HepG2 (cell line): Measurements from ENCODE around the gene TFDP2. TPM values are rescaled to one million over a fixed set of nuclear protein-coding genes. Genes with fewer than 3 reads are reported as not detected.

Experiments used
- ATAC-seq: fragments of 200-7000 bp; cut with Tn5 transposase; 3 replicates; pipeline ENCODE4 v1.9.1; 2020; ENCODE audit warnings: mild to moderate bottlenecking, moderate library complexity
- BruUV-seq: library from RNA; stranded (reverse); fragments of 400-500 nt; replicated peaks from 2 replicates; lab custom pipeline; 2021; lab: Mats Ljungman, UMichigan
- CTCF ChIA-PET: fragments of 300-600 bp; formaldehyde crosslinking; extraction: SDS; loops from one replicate; lab custom pipeline; 2021; ENCODE audit warnings: low total read pairs, inconsistent platforms, low intra/inter-chr PET ratio; lab: Yijun Ruan, JAX
- POLR2A ChIA-PET: fragments of 350-600 bp; sonication (Branson Sonifier 250); formaldehyde crosslinking; loops from one replicate; lab custom pipeline; 2020; ENCODE audit warnings: antibody characterized with exemption, inconsistent platforms; lab: Yijun Ruan, JAX
- DNase-seq: peaks from one replicate; pipeline ENCODE4 v3.0.0-alpha.2; 2015; ENCODE audit warnings: low spot score
- FAIRE-seq: peaks from 3 replicates; lab custom pipeline; 2011; peaks lifted over from hg19 to GRCh38; lab: Jason Lieb, UNC
- H2AFZ ChIP-seq: one replicate; pipeline ENCODE4 v1.6.1; 2011; ENCODE audit warnings: low read length, inconsistent platforms
- H3K27ac ChIP-seq: fragments of 300-600 bp; 3 replicates; pipeline ENCODE4 v1.8.0; 2011; ENCODE audit warnings: mixed run types, mild to moderate bottlenecking, mixed read lengths, low read length, inconsistent platforms; ENCODE audit not compliant: insufficient read depth; ENCODE audit errors: extremely low read length
- H3K27me3 ChIP-seq, 2 experiments: fragments of 200-600 bp in 1 of 2; 2 replicates in 1 of 2; 3 replicates in 1 of 2; pipeline versions ENCODE4 v1.6.0 to v1.8.0; 2011; ENCODE audit warnings: low read length in 2 of 2, mild to moderate bottlenecking in 2 of 2, moderate library complexity in 2 of 2, inconsistent platforms in 1 of 2; ENCODE audit not compliant: insufficient read depth in 2 of 2, control insufficient read depth in 1 of 2
- H3K36me3 ChIP-seq, 2 experiments: fragments of 200-600 bp in 1 of 2; replicated peaks in 1 of 2; 2 replicates in 1 of 2; 3 replicates in 1 of 2; pipeline versions ENCODE4 v1.5.1 to v1.8.0; 2011; ENCODE audit warnings: low read length in 2 of 2, inconsistent platforms in 1 of 2; ENCODE audit not compliant: insufficient read depth in 2 of 2, control insufficient read depth in 1 of 2
- H3K4me1 ChIP-seq: 2 replicates; pipeline ENCODE4 v1.5.1; 2012; ENCODE audit warnings: low read length, inconsistent platforms; ENCODE audit not compliant: insufficient read depth
- H3K4me2 ChIP-seq: 2 replicates; pipeline ENCODE4 v1.6.0; 2011; ENCODE audit warnings: low read depth, low read length, inconsistent platforms
- H3K4me3 ChIP-seq, 3 experiments: fragments of 200-600 bp in 1 of 3; sonication (generic), shearing (Covaris generic) in 1 of 3; replicated peaks in 1 of 3; 2 replicates each; pipeline ENCODE4 v1.5.1; 2011 to 2016; ENCODE audit warnings: low read length in 3 of 3, inconsistent platforms in 2 of 3, low read depth in 2 of 3, mild to moderate bottlenecking in 2 of 3, control low read depth in 1 of 3, mixed read lengths in 1 of 3; ENCODE audit not compliant: insufficient read depth in 1 of 3
- H3K79me2 ChIP-seq: one replicate; pipeline ENCODE4 v1.6.1; 2011; ENCODE audit warnings: low read length, inconsistent platforms; ENCODE audit not compliant: insufficient read depth
- H3K9ac ChIP-seq: 2 replicates; pipeline ENCODE4 v1.6.0; 2011; ENCODE audit warnings: mild to moderate bottlenecking, low read depth, low read length, inconsistent platforms; ENCODE audit not compliant: insufficient read depth
- H3K9me3 ChIP-seq: 2 replicates; pipeline ENCODE4 v1.5.1; 2012; ENCODE audit warnings: mild to moderate bottlenecking, low read length
- H4K20me1 ChIP-seq: 2 replicates; pipeline ENCODE4 v1.6.0; 2011; ENCODE audit warnings: inconsistent platforms, mild to moderate bottlenecking, low read length, moderate library complexity; ENCODE audit not compliant: insufficient read depth
- CBX1 ChIP-seq: IDR thresholded peaks from one replicate; pipeline ENCODE4 v1.6.1; 2016; ENCODE audit warnings: antibody characterized with exemption, low read depth
- FOXO4 ChIP-seq: sonication (generic); formaldehyde crosslinking; conservative IDR thresholded peaks from 2 replicates; pipeline ENCODE4 v1.8.1; 2023; ENCODE audit warnings: missing genetic modification reagents
- JARID2 ChIP-seq: sonication (generic); formaldehyde crosslinking; IDR thresholded peaks from 2 replicates; pipeline ENCODE4 v1.8.1; 2023; ENCODE audit warnings: missing genetic modification reagents, inconsistent platforms; ENCODE audit not compliant: insufficient replicate concordance
- MIER3 ChIP-seq: IDR thresholded peaks from 2 replicates; pipeline ENCODE4 v1.6.1; 2016; ENCODE audit warnings: missing compliant biosample characterization, borderline replicate concordance
- NFIB ChIP-seq: sonication (generic); formaldehyde crosslinking; IDR thresholded peaks from 2 replicates; pipeline ENCODE4 v1.9.0; 2021; ENCODE audit warnings: missing genetic modification reagents, mild to moderate bottlenecking, borderline replicate concordance
- U2AF2 ChIP-seq: fragments of 200-400 bp; formaldehyde crosslinking; IDR thresholded peaks from 2 replicates; pipeline ENCODE4 v1.6.1; 2017; ENCODE audit warnings: low read depth, mild to moderate bottlenecking, low read length
- ZBED4 ChIP-seq: sonication (generic); formaldehyde crosslinking; IDR thresholded peaks from 2 replicates; pipeline ENCODE4 v1.4.0; 2020; ENCODE audit warnings: missing genetic modification reagents, borderline replicate concordance
- WGBS: methylation state at CpG from one replicate; pipeline ENCODE4 v1.1.6; 2017; ENCODE audit warnings: low lambda C conversion rate; 5-methylcytosine and 5-hydroxymethylcytosine counted together
- in situ Hi-C: cut with HindIII; loops from 2 replicates; pipeline ENCODE4 v1.10.0; 2017; ENCODE audit warnings: low pct_unique_long_range_greater_than_20kb; ENCODE audit not compliant: extremely low pct_ligation_motif_present
- intact Hi-C: fragments of 100-400 bp; cut with micrococcal nuclease; formaldehyde crosslinking; loops from one replicate; pipeline ENCODE4 v1.10.0; 2022; ENCODE audit not compliant: unreplicated experiment
- polyA plus RNA-seq, 8 experiments: library from polyadenylated mRNA; depleted of rRNA in 3 of 8; stranded (reverse) in 7 of 8; unstranded in 1 of 8; fragments of >200 nt; fragmentation: Illumina TruSeq in 4 of 8; extraction: Trizol in 4 of 8; gene quantifications; 2 replicates each; pipeline versions ENCODE4 v1.2.1 to v1.2.3, GENCODE V29; 2011 to 2016; ENCODE audit warnings: low read depth in 4 of 8, missing spikeins in 1 of 8, mixed read lengths in 1 of 8; ENCODE audit not compliant: insufficient read depth in 1 of 8
- total RNA-seq, 5 experiments: library from RNA; depleted of rRNA; stranded (reverse); fragments of >200 nt; fragmentation: Illumina TruSeq; extraction: Trizol; gene quantifications; 2 replicates each; pipeline ENCODE4 v1.2.3, GENCODE V29; 2016; ENCODE audit warnings: low read depth in 1 of 5
- TF ChIP-seq, protein P1 (sequence below): IDR thresholded peaks from 2 replicates; pipeline ENCODE4 v1.6.1; 2016
- TF ChIP-seq, protein P2 (sequence below): sonication (generic); formaldehyde crosslinking; IDR thresholded peaks from 2 replicates; pipeline ENCODE4 v1.5.1; 2020; ENCODE audit warnings: mild to moderate bottlenecking, missing genetic modification reagents, borderline replicate concordance
- TF ChIP-seq, protein P3 (sequence below): sonication (generic); formaldehyde crosslinking; IDR thresholded peaks from 2 replicates; pipeline ENCODE4 v1.4.0; 2020; ENCODE audit warnings: mild to moderate bottlenecking, missing genetic modification reagents
- TF ChIP-seq, protein P4 (sequence below): sonication (generic); formaldehyde crosslinking; IDR thresholded peaks from 2 replicates; pipeline ENCODE4 v1.4.0; 2020; ENCODE audit warnings: missing genetic modification reagents

The TFDP2 gene
- total and polyA plus RNA-seq, 2 of the 13 experiments (the other 11 are each of a cell fraction or from before 2014, with no cell fraction given), result 17.9 to 37.4 TPM

DNA sequence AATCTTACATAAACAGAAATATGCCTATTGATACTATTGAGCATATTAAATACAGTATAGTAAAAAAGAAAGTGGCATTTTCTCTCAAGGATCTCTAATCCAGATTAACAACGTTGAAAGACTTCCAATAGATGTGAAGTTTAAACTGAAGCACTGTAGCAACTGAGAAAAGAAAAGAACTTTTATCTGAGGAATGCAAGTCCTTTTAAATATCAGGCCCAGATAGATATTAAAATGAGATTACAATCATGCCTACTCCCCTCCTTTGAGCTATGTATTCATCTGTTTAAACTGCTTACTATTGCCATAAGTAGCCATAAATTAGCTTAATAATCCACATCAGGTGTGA, 102.3 kb downstream of the TFDP2 start:
- Histone ChIP-seq H3K79me2 (no peaks in the 10 kb centered on the region), H3K36me3 (0 out of 5 replicates have a peak, but pooled peaks cover 0 to 5% of the 10 kb centered on the region in 2 experiments), H3K4me3 (no peak overlapping the region), H3K4me1 (no peaks in the 10 kb centered on the region), H3K27ac (no peak overlapping the region), H3K9me3 (no peaks in the 10 kb centered on the region), H4K20me1 (no peaks in the 10 kb centered on the region), H2AFZ (no peak overlapping the region), H3K27me3 (no peaks in the 10 kb centered on the region), H3K4me2 (no peak overlapping the region), H3K9ac (no peak overlapping the region)
- FAIRE-seq (no peak), DNase-seq (no peak), ATAC-seq (no peak)
- no TSS peak for BruUV-seq
- 100% methylated on average over 1 of the region's 1 CpG for WGBS
- intact Hi-C loops, result no loop called here
- CTCF ChIA-PET, result no interaction called here
- in situ Hi-C loops, result no loop called here
- TF ChIP-seq, protein P1, sequence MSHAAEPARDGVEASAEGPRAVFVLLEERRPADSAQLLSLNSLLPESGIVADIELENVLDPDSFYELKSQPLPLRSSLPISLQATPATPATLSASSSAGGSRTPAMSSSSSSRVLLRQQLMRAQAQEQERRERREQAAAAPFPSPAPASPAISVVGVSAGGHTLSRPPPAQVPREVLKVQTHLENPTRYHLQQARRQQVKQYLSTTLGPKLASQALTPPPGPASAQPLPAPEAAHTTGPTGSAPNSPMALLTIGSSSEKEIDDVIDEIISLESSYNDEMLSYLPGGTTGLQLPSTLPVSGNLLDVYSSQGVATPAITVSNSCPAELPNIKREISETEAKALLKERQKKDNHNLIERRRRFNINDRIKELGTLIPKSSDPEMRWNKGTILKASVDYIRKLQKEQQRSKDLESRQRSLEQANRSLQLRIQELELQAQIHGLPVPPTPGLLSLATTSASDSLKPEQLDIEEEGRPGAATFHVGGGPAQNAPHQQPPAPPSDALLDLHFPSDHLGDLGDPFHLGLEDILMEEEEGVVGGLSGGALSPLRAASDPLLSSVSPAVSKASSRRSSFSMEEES (CRISPR knock-in tag), result no peak
- TF ChIP-seq CBX1 (no peak), FOXO4 (CRISPR knock-in tag) (no peak), NFIB (CRISPR knock-in tag) (no peak), JARID2 (CRISPR knock-in tag) (no peak), ZBED4 (CRISPR knock-in tag) (no peak), MIER3 (no peak), U2AF2 (no peak)
- TF ChIP-seq, protein P2, sequence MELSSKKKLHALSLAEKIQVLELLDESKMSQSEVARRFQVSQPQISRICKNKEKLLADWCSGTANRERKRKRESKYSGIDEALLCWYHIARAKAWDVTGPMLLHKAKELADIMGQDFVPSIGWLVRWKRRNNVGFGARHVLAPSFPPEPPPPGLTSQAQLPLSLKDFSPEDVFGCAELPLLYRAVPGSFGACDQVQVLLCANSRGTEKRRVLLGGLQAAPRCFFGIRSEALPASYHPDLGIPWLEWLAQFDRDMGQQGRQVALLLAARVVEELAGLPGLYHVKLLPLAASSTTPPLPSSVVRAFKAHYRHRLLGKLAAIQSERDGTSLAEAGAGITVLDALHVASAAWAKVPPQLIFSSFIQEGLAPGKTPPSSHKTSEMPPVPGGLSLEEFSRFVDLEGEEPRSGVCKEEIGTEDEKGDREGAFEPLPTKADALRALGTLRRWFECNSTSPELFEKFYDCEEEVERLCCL (CRISPR knock-in tag), result no peak
- TF ChIP-seq, protein P3, sequence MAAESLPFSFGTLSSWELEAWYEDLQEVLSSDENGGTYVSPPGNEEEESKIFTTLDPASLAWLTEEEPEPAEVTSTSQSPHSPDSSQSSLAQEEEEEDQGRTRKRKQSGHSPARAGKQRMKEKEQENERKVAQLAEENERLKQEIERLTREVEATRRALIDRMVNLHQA (CRISPR knock-in tag), result no peak
- TF ChIP-seq, protein P4, sequence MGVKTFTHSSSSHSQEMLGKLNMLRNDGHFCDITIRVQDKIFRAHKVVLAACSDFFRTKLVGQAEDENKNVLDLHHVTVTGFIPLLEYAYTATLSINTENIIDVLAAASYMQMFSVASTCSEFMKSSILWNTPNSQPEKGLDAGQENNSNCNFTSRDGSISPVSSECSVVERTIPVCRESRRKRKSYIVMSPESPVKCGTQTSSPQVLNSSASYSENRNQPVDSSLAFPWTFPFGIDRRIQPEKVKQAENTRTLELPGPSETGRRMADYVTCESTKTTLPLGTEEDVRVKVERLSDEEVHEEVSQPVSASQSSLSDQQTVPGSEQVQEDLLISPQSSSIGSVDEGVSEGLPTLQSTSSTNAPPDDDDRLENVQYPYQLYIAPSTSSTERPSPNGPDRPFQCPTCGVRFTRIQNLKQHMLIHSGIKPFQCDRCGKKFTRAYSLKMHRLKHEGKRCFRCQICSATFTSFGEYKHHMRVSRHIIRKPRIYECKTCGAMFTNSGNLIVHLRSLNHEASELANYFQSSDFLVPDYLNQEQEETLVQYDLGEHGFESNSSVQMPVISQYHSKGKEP (CRISPR knock-in tag), result no peak
- POLR2A ChIA-PET, result no interaction called here
